ENCODE results near the gene MMP27. TPM values are rescaled to one million over a fixed set of nuclear protein-coding genes. Genes with fewer than 3 reads are reported as not detected.

MMP27 gene
- polyA plus RNA-seq, 4 donors, result not detected

DNA sequence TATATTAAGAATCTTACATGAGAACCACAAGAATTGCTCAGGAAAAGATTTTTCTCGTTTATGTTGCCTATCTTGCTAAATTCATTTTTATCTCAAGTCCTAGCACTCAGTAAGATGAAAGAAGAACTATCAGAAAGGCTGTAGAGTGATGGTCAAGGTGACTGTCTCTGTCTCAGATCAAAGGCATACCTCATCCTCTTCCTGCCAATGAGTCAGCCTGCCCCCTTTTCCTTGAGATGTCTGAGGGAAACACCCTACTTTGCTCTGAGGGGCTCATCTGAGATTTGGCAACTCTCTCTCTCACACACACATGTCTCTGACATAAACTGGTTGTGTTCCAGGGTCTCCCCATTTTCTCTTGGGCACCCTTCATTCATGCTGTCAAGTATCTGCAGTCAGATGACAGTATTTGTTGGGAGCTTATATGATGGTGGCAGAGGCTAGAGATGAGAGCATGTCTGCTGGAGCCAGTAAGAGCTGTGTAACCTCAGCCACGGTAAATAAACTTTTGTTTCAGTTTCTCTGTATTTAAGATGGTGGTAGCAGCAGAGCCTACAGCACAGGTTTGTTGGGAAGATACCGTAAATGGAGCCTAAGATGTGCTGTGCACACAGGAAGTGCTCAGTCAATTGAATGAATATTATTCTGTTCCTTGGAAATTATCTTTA is 1.6 kb downstream of the MMP27 start:
- no peak for DNase-seq (ENCODE audit: low read depth in 4 of 4, low spot score in 2 of 4)

GRCh38 chr11:102695201-102695600 is 10.4 kb downstream of the MMP27 start:
- no peak for DNase-seq (ENCODE audit: low read depth in 4 of 4, low spot score in 2 of 4)

DNA sequence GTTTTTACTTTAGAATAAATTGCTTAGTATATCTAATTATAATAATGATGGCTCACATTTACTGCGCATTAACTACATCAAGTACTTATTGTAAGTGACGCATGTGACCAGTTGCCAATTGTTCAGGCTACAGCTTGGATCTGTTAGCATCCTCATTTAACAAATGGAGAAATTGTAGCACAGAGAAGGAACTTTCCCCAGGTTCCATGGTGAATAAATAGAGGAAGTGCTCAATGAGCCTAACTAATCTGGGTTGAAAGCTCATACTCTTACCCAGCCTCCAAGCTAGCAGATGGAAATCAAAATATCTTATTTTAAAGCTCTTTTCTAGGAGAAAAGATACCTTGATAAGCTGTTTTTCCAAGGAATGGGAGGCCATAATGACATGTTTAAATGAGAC is 19.8 kb downstream of the MMP27 start:
- no peak for DNase-seq (ENCODE audit: low read depth in 4 of 4, low spot score in 2 of 4)

DNA sequence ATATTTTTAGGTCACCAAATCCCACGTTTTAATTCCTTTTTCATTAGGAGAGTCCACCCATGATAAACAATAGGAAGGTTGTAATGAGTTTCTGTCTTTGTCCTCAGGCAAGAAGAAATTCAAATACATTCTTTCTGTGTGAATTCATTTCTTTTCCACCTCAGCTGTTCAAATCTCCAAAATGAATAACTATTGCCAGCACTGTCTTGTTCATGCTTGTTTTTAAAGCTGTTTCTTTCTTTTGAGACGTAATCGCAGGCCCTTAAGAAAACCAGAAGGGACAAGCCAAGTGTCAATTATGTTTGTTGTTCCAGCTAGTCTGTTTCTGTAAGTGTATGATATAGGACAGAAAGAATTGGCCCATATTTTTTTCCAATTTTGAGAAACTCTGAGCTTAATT is 20.2 kb downstream of the MMP27 start:
- DNase-seq (ENCODE audit: low read depth in 4 of 4, low spot score in 2 of 4), result no peak

DNA sequence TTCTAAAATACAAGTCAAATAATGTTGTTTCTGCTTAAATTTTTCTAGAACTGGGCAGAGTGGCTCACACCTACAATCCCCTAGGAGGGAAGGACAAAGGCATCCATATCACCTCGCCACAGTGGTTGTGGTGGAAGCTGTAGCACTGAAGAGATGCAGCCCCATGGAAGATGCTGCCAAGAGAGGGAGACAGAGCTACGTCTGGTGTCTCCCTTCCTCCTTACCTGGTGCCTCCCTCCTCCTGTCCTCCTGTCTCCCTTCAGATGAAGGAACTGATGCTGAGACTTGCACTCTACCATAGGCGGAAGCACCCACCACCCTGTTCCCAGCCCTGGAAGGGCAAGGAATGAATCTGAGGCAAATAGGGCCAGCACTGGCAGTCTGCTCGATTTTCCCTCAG is 22.3 kb downstream of the MMP27 start:
- no peak for DNase-seq (ENCODE audit: low read depth in 4 of 4, low spot score in 2 of 4)

DNA sequence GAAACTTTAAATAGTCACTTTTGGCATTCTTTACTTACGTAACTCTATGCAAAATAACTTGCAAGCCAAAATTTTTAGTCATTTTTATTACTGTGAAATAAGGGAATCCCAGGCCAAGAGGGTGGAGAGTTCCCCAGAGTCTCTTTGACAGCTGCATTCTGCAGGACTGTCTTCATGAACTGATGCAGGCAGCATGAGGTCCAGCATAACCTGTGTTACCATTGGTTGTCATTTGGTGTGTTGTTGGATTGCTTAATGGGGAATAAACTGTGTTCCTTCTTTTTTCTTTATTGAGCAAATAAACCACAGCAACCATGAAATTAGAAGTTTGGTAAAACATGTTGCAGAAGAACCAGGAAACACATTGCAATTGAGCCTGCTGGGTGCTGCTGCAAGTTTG is 24.6 kb downstream of the MMP27 start:
- no peak for DNase-seq (ENCODE audit: low read depth in 4 of 4, low spot score in 2 of 4)

DNA sequence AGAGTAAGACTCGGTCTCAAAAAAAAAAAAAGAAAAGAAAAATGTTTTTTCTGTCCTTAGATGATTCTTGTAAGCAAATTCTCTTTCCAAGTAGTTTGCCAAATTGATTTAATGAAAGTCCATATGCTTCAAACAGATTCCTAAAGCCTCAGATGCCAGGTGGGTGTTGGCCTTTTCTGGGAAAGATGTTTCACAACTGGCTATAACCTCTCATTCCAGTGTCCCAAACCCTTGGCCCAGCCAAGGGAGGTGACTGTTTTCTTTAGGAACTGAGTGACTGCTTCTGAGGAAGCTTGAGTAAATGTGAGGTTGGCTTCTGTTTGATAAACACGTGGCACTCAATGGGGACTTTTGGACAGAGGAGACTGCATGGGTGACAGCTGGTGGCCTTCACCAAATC is 27.5 kb downstream of the MMP27 start:
- no peak for DNase-seq (ENCODE audit: low read depth in 4 of 4, low spot score in 2 of 4)

GRCh38 chr11:102676084-102676483 is 29.5 kb downstream of the MMP27 start:
- DNase-seq (ENCODE audit: low read depth in 4 of 4, low spot score in 2 of 4), result no peak

DNA sequence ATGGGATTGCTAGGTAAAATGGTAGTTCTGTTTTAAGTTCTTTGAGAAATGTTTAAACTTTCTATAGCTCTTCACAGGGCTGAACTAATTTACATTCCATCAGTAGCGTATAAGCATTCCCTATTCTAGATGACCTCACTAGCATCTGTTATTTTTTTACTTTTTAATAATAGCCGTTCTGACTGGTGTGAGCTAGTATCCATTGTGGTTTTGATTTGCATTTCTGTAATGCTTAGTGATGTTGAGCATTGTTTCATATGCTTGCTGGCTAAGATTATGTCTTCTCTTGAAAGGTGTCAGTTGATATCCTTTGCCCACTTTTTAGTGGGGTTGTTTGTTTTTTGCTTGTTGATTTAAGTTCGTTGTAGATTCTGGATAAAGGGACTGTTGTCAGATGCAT is 35.9 kb downstream of the MMP27 start:
- no peak for DNase-seq (ENCODE audit: low read depth in 4 of 4, low spot score in 2 of 4)

DNA sequence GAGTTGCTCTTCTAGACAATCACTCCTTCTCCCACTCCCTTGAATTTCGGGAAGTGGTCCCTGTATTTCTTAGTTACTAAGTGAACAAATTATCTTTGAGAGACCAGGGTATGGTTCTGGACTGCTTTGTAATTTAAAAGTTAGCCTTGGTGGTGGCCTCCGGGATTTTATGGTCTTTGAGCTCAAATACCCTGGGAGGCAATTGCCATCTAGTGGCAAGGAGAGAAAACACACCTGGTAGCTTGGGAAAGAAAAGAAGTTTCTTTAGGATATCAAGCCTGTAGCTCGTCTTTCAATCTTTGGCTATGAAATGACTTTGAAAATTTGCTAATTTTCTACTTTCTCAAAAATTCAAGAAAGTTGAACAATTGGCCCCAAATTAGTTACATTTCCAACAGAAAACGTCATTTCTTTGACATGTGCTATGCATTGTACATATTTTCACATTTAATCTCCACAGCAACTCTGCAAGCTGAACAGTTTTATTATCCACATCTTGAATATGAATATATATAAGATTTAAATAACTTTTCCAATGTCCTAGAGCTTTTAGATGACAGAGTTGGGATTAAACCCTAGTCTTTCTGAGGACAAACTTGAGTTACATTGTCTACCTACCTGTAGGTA is 39.1 kb downstream of the MMP27 start:
- DNase-seq (ENCODE audit: low read depth in 4 of 4, low spot score in 2 of 4), result peak in 2 of 4 donors; percentile 18 to 21

GRCh38 chr11:102664001-102664752 is 41.4 kb downstream of the MMP27 start:
- DNase-seq (ENCODE audit: low read depth in 4 of 4, low spot score in 2 of 4), result no peak

- DNase-seq (ENCODE audit: low read depth in 4 of 4, low spot score in 2 of 4), result no peak
Observed at GRCh38 chr11:102662607-102663006, 43.0 kb downstream of the MMP27 start.

GRCh38 chr11:102661040-102661439 is 44.5 kb downstream of the MMP27 start:
- no peak for DNase-seq (ENCODE audit: low read depth in 4 of 4, low spot score in 2 of 4)

DNA sequence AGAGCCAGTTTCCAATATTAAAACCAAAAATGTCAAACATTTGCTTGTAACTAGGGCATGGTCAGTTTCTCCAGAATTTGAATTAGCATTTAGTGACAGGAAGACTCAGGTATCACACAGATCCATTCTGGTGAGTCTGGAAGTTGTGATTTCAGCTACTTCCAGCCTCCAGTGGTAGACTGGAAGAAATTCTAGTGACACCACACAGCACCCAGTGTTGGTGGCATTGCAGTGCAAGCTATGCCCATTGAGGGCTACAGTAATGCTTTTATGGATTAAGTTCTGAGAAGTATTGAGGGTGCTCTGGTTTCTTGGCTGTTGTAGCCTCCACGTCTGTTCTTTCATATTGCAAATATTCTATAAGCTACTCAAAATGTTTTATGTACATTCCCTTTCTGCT is 49.0 kb downstream of the MMP27 start:
- no peak for DNase-seq (ENCODE audit: low read depth in 4 of 4, low spot score in 2 of 4)

DNA sequence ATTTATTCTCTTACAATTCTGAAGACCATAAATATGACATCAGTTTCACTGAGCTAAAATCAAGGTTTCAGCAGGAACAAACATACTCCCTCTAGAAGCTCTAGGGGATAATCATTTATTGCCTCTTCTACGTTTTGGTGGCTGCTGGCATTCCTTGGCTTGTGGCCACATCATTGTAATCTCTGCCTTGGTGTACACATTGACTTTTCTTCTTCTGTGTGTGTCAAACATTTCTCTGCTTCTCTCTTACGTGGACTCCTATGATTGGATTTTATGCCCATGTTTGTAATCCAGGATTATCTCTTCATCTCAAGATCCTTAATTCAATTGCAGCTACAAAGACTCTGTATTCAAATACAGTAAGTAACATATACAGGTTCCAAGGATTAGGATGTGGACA is 50.0 kb downstream of the MMP27 start:
- DNase-seq (ENCODE audit: low read depth in 4 of 4, low spot score in 2 of 4), result no peak

GRCh38 chr11:102654761-102655160 is 50.8 kb downstream of the MMP27 start:
- DNase-seq (ENCODE audit: low read depth in 4 of 4, low spot score in 2 of 4), result no peak

- DNase-seq (ENCODE audit: low read depth in 4 of 4, low spot score in 2 of 4), result no peak
Observed at GRCh38 chr11:102653744-102654291, 51.8 kb downstream of the MMP27 start.

DNA sequence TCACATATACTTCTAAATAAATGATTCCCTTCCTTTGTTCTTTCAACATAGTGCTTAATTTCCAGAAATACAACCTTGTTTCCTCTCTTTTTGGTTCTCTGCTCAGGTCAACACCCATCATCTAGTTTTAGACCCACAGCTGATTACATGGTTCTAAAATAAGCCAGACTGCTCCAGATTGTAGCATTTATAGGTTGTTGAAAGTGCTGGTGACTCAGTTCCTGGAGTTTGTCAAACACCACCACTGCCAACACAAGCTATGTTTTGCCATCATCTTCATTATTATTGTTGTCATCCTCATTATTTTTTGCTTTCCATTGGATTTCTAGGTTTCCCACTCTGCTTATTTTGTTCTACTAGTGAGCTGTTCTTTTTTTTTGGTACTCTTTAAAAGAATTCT is 58.1 kb downstream of the MMP27 start:
- DNase-seq (ENCODE audit: low read depth in 4 of 4, low spot score in 2 of 4), result no peak

GRCh38 chr11:102643941-102644340 is 61.6 kb downstream of the MMP27 start:
- DNase-seq (ENCODE audit: low read depth in 4 of 4, low spot score in 2 of 4), result no peak

All from left renal cortex interstitium (tissue), 4 donors.